ENCODE data around the gene TSEN2. TPM values are rescaled to one million over a fixed set of nuclear protein-coding genes. Genes with fewer than 3 reads are reported as not detected.

The TSEN2 gene
- total RNA-seq, 1 donor from 2014 or later: 11.3 TPM

- no peak for DNase-seq (ENCODE audit: extremely low read depth, low read depth, low spot score)
Observed at GRCh38 chr3:12582730-12583129, 98.5 kb downstream of the TSEN2 start.

Other genes with a start within 250 kb of the TSEN2 start
- 6.6 and 8.5 TPM in 2 replicates for gene PPARG, start 195.4 kb upstream of the TSEN2 start, total RNA-seq
- not detected in 2 replicates for gene MKRN2OS, start 61.0 kb downstream of the TSEN2 start, total RNA-seq
- 35.6 and 38.7 TPM in 2 replicates for gene MKRN2, start 72.6 kb downstream of the TSEN2 start, total RNA-seq
- gene RAF1, start 179.6 kb downstream of the TSEN2 start, total RNA-seq: 55.7 and 72.3 TPM in 2 replicates